AG04449 (cell line): Measurements from ENCODE around the gene CSF1.
"Not testable (repeated sequence)": the region's sequence is repeated elsewhere in the genome, so short reads cannot be mapped to it uniquely, and the experiment has no call there.

Source experiments
- CTCF ChIA-PET: fragments of 350-600 bp; formaldehyde crosslinking; extraction: SDS; loops from one replicate; lab custom pipeline; 2021; ENCODE audit warnings: antibody characterized with exemption; lab: Yijun Ruan, JAX
- POLR2A ChIA-PET: fragments of 400-600, 350-600 bp; formaldehyde crosslinking; extraction: SDS; loops from one replicate; lab custom pipeline; 2020; ENCODE audit warnings: antibody characterized with exemption, inconsistent platforms; lab: Yijun Ruan, JAX
- DNase-seq: peaks from one replicate; pipeline ENCODE4 v3.0.0-alpha.2; 2010; ENCODE audit warnings: low read depth, low spot score
- H3K4me3 ChIP-seq: 2 replicates; pipeline ENCODE4 v1.5.1; 2011; ENCODE audit warnings: low read depth, mild to moderate bottlenecking, control low read depth, low read length
- TF ChIP-seq, protein P1 (sequence below): IDR thresholded peaks from one replicate; pipeline ENCODE4 v1.5.1; 2011; ENCODE audit warnings: mild to moderate bottlenecking, moderate library complexity, low read length, control low read depth, inconsistent platforms; ENCODE audit not compliant: insufficient read depth; ENCODE audit errors: missing control alignments

Gene CSF1

DNA sequence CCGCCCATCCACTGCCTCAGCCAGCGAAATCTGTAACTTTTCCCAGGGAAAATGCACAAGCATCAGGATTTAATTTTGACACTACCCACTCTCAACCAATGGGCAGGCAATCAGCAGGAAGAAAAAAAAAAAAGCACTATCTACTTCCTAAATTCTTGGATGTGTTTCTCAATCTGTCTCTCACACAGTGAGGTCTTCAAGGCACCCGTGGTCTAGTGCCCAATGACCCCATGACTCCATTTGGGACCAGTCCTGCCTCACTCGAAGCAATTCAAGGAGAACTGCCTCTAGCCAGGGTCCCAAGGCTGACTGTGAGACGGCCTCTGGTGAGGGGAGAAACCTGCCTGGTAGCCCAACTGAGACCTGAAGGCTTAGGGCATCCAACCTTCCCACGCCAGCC lies 35.9 kb downstream of the CSF1 start:
- no peak overlapping the region for H3K4me3 ChIP-seq
- CTCF ChIA-PET, result interaction anchor here (1.2 to 1.8 kb wide), 3 partner anchors 13 to 38 kb away, joined by 4 to 11 read pairs (median 6); partner anchors contain the start of gene AHCYL1
- TF ChIP-seq, protein P1, sequence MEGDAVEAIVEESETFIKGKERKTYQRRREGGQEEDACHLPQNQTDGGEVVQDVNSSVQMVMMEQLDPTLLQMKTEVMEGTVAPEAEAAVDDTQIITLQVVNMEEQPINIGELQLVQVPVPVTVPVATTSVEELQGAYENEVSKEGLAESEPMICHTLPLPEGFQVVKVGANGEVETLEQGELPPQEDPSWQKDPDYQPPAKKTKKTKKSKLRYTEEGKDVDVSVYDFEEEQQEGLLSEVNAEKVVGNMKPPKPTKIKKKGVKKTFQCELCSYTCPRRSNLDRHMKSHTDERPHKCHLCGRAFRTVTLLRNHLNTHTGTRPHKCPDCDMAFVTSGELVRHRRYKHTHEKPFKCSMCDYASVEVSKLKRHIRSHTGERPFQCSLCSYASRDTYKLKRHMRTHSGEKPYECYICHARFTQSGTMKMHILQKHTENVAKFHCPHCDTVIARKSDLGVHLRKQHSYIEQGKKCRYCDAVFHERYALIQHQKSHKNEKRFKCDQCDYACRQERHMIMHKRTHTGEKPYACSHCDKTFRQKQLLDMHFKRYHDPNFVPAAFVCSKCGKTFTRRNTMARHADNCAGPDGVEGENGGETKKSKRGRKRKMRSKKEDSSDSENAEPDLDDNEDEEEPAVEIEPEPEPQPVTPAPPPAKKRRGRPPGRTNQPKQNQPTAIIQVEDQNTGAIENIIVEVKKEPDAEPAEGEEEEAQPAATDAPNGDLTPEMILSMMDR, result no peak
- no peak for DNase-seq
- POLR2A ChIA-PET, result no interaction called here

DNA sequence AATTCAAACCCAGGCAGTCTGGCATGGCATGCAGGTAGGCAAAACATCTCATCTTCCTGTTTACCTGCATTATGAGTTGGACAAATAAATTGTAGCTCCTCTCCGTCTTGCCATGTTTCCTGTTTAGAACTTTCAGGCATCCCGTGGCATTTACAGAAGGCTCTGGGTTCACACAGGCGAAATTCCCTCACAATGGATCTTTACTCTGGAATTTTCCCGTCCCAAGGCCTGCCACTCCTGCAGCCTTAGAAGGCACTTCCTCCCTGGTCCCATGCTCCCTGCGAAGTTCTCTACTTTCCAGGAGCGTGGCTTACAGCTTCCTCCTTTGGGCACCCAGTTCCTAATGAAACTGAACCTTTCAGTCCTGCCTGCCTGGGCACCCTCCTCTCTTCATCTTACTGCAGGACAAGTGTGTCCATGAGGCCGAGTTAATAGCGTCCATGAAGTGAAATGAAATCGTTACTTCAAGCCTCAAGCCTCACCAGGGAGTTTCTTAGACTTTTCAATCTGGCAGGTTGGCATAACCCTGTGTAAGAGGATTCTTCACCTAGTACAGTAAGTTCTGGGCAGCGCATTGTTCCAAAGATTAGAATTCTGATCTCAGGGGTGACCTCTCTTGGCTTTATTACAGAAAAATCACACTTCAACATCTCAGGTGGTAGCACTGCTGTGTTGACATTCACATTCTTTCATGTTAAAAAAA lies 37.1 kb downstream of the CSF1 start:
- no peak for DNase-seq
- ChIA-PET CTCF (interaction anchor here (1.7 to 2.4 kb wide), 3 partner anchors 12 to 36 kb away, joined by 6 to 14 read pairs (median 11); partner anchors contain the start of gene AHCYL1), POLR2A (no interaction called here)
- TF ChIP-seq, protein P1, result no peak
- no peak overlapping the region for H3K4me3 ChIP-seq

DNA sequence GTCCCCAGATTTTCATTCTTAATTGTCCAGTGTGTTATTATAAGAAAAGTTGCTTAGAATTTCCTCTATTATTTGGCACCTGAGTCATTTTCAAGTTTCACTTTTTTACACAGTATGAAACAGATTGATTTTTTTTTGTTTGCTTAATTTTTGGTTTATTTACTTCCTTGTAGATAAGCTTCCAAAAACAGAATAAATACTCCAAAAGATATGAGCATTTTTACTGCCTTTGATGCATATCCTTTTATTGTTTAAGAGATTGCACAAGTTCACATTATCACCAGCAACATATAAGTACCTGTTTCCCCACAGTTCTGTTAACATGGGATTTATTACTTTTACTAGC lies 37.6 kb downstream of the CSF1 start:
- ChIA-PET POLR2A (no interaction called here), CTCF (interaction anchor here (0.7 to 2.4 kb wide), 2 partner anchors 11 to 24 kb away, joined by 3 to 14 read pairs; no protein-coding TSS in a partner anchor)
- TF ChIP-seq, protein P1, result no peak
- H3K4me3 ChIP-seq, result no peak overlapping the region
- DNase-seq, result no peak

DNA sequence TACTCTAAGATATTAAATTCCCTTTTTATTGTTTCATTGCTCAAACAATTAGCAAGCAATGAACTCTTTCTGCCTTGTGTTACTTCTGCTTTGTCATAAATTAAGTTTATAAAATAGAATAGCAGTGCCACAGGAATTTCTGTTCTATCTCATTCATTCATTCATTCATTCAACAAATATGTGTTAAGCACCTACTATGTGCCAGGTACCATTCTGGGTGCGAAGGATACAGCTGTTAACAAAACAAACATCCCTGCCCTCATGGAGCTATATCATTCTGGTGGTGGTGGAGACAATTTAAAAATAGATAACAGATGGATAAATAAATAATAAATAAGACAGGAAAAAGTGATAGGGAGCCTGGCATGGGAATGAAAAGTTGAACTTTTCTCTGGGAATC lies 39.4 kb downstream of the CSF1 start:
- no peak for DNase-seq
- ChIA-PET CTCF (interaction anchor here (1.0 to 2.4 kb wide), 3 partner anchors 9 to 35 kb away, joined by 3 to 14 read pairs (median 6); partner anchors contain the start of gene AHCYL1), POLR2A (no interaction called here)
- H3K4me3 ChIP-seq, result no peak overlapping the region
- TF ChIP-seq, protein P1, result no peak

DNA sequence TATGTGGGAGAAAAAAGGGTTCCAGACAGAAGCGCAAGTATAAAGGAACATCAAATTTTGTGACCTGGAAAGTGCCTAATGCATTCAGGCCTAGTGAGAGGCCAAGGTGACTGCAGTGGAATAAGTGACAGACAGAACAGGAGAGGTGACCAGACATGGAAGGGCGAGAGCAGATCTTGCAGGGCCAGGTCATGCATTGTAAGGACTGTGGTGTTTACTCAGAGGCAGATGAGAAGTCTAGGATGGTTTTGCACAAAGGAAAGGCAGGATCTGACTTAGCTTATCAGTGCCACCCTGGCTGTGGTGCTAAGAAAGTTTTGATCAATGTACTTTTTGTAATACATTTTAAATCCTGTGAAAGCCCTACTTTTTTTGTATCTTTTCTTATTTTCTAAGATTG lies 39.9 kb downstream of the CSF1 start:
- ChIA-PET POLR2A (no interaction called here), CTCF (interaction anchor here (1.9 to 2.4 kb wide), 2 partner anchors 9 to 28 kb away, joined by 6 to 14 read pairs; no protein-coding TSS in a partner anchor)
- DNase-seq, result no peak
- H3K4me3 ChIP-seq, result no peak overlapping the region
- TF ChIP-seq, protein P1, result no peak

DNA sequence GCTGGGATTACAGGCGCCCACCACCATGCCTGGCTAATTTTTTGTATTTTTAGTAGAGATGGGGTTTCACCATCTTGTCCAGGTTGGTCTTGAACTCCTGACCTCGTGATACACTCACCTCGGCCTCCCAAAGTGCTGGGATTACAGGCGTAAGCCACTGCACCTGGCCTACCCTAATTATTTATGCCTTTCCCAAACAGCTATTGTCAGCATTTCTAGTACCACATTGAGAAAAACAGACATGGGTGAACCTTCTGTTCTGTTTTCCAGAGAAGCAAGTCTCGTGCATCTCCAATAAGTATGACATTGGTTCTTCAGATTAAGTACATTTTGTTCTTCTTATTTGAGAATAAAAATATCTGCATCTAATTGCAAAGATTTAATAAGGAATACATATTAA lies 40.9 kb downstream of the CSF1 start:
- DNase-seq, H3K4me3 ChIP-seq, POLR2A ChIA-PET: not testable (repeated sequence)
- CTCF ChIA-PET, result interaction anchor here (1.1 to 1.9 kb wide), 2 partner anchors 29 to 33 kb away, joined by 4 to 6 read pairs; partner anchors contain the start of gene AHCYL1

DNA sequence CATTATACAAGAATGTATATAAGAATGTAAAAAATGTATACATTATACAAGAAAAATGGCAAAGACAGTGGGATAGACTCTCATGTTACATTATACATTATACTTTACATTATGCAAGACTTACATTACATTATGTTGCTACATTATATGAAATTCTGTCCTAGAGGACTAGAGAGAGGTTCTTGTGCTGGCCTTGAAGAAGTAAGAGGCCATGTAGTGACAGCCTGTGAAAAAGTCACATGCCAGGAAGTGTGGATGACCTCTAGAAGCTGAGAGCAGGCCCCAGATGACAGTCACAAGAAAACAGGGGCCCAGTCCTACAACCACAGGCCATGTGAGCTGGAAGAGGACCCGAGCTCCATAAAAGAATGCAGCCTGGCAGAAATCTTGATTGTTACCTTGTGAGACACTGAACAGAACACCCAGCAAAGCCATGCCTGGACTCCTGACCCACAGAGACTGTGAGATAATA lies 43.4 kb downstream of the CSF1 start:
- DNase-seq, result no peak
- ChIA-PET POLR2A (no interaction called here), CTCF (interaction anchor here (0.7 to 1.9 kb wide), 4 partner anchors 11 to 177 kb away, joined by 3 to 6 read pairs (median 4); partner anchors contain the start of gene AHCYL1)
- TF ChIP-seq, protein P1, result no peak
- H3K4me3 ChIP-seq, result no peak overlapping the region
